GM21576 (cell line): ENCODE results near the gene MGLL.

ENCODE experiments used
- ATAC-seq: cut with Tn5 transposase; IDR thresholded peaks from one replicate; pipeline ENCODE4 v1.9.1; 2021; ENCODE audit warnings: mild to moderate bottlenecking, moderate library complexity; ENCODE audit not compliant: unreplicated experiment

The MGLL gene

DNA sequence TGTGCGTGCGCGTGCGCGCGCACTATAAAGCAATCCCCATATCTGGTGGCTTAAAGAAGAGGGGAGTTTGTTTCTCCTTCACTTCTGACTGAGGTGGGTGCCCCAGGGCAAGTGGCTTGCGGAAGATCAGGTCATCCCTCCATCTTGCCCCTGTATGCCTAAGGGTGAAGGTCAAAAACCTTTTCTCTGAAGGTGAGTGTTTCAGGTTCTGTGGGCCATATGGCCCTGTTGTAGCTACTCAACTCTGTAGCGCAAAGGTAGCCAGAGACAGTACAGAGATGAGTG is 144.1 kb downstream of the MGLL start:
- no peak for ATAC-seq

- no peak for ATAC-seq
Observed at GRCh38 chr3:127677541-127678314, 144.6 kb downstream of the MGLL start.

GRCh38 chr3:127676921-127677351 is 145.4 kb downstream of the MGLL start:
- no peak for ATAC-seq

- ATAC-seq = no peak
Observed at GRCh38 chr3:127676456-127676855, 145.9 kb downstream of the MGLL start.

DNA sequence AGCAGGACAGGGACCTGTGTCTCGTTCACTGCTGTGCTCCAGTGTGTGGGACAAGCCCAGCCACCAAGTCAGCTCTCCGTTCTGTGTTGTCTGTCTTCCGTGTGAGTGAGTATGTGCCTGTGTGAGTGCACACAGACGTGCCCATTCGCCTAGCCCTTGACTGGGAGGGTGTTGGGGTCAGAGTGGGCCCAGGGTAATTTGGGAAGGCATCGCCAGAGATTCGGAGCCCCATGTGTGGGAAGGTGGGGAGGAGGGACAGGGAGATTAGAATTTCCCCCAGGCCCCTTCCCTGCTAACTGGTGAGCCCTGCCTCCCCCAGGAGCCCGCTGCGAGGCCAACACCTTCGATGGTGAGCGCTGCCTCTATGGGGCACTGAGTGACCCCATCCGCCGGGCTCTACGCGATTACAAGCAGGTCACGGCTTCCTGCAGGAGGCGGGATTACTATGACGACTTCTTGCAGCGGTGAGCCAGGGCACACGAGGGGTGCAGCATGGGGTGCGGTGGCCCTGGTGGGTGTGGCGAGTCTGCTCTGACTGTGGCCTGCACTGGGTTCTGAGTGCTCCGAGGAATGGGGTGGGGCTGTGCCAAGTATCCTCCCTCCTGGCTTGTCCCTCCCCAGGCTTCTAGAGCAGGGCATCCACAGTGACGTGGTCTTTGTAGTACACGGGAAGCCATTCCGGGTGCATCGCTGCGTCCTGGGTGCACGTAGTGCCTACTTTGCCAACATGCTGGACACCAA is 146.5 kb downstream of the MGLL start:
- no peak for ATAC-seq

DNA sequence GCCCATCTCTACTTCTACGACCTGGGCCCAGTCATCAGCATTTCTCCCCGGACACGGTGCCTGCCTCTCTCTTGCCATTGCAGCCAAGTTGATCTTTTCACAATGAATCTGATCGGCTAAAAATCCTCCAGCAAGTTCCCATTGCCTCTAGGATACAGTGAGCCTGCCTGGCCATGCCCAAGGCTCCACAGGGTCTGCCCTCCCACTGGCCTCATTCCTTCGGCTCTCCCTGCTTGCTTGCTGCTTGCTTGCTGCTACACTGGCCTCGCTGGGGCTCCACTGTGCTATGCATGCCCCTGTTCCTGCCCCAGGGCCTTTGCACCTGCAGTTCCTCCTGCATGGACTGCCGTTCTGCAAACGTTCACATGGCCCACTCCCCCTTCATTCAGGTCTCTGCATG is 147.5 kb downstream of the MGLL start:
- no peak for ATAC-seq

GRCh38 chr3:127674101-127674721 is 148.1 kb downstream of the MGLL start:
- ATAC-seq = no peak

GRCh38 chr3:127673191-127674100 is 148.9 kb downstream of the MGLL start:
- ATAC-seq = peak; percentile 30

GRCh38 chr3:127672429-127673190 is 149.7 kb downstream of the MGLL start, which contains the start of gene ABTB1:
TSS of gene ABTB1 (plus strand) at chr3:127672952. CDS start at chr3:127673026, 74 bp downstream.
- ATAC-seq = peak; percentile 64

DNA sequence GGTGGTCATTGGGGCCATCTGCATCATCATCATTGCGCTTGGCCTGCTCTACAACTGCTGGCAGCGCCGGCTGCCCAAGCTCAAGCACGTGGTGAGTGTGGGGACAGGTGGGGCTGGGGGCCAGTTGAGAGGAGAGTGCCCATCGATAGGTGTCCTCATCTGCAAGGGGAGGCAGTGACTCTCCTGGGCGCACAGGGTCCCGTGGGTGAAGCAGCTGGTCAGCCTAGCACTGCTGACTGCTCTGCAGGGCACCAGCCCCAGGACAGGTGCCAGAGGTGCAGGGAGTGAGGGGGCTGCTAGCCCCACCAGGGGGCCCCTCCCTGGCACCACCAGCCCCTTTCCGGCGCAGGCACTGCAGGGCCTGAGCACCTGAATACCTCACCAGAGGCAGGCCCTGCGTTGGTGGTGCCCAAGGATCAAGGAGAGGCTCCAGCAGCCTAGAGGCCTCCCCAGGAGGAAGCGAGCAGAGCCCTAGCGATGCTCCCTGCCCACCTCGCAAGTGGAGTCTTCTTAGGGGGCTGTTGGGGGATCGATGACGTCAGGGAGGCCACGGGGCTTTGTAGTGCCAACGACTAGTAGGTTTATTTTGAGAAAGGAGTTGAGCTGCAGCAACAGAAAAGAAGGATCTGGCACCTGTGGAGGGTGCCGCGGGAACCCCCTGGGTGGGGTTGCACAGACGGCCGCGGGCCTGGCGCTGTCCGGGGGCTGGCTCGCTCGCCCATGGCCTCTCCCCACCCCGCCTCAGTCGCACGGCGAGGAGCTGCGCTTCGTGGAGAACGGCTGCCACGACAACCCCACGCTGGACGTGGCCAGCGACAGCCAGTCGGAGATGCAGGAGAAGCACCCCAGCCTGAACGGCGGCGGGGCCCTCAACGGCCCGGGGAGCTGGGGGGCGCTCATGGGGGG is 150.5 kb downstream of the MGLL start:
- peak; percentile 19 for ATAC-seq

DNA sequence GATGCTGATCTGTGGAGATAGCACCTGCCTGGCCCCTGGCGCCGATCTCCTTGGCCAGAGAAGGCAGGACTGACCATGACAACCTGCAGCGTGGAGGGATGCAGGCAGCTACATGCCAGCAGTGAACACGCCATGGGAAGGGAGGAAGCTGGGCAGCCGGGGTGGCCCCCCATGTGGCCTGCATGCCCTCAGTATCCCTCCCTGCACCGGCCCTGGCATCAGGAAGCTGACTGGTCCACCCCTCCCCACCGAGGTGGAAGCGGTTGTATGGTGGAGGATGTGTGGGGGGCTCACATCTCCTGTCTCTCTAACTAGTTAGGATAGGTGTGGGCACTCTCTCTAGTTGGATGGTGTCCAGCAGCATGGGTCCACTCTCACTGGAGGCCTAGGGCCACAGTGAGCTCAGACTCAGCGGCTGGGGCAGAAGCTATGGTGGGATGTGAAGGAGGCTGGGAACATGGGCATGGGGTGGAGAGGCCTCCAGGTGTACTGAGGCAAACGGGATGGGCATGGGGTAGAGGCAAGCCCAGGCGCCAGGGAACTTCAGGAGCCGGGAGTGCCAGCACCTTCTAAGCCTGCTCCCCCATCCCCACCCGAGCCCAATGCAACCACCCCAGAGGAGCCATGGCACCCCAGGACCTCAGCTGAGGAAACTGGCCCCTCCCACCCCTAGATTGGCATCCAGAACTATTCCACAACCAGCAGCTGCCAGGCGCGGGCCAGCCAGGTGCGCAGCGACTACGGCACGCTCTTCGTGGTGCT is 151.4 kb downstream of the MGLL start:
- ATAC-seq = no peak

DNA sequence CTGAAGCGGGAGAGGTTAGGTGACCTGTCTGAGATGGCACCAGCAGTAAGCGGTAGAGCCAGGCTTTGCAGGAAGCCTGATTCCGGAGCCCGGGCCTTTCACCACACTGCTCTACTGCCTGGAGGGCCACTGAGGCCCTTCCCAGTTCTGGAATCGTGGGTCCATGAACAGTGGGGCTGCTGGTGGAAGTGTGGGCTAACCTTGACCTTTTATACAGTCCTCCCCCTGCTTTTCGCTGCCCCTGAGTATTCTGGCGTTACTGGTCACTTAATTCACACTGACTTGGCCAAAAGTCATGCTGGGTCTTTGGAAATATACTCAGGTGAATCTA is 152.1 kb downstream of the MGLL start:
- ATAC-seq = no peak

DNA sequence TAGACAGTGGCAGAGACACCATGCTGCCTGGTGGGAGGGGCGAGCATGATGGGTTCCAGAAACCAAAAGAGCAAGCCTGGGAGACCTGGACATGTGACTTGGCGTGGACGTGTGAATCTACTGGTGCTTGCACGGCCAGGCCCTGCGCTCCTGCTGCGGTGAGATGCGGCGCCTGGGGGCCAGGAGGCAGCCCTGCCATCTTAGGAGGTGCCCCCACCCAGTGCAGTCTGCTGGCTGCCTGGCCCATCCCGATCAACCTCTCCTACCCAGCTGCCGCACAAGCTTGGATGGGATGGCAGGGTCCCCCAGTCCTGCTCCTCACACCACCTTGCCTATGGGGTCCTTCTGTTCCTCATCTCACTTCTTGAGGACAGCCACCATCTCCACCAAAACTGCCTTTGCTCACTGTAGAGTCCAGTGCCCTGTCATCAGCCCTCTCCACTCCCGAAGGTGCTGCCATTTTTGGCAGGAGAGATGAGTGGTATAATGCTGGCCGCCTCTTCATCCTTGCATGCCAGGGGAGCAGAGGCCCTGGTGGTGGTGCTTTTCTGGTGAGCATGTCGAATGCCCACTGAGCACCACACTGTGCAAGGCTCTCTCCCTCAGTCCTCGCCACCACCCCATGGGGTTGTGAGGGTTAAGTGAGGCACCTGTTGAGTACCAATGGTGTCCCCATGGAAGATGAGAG is 152.6 kb downstream of the MGLL start:
- no peak for ATAC-seq

- ATAC-seq = no peak
Observed at GRCh38 chr3:127668906-127669305, 153.4 kb downstream of the MGLL start.

DNA sequence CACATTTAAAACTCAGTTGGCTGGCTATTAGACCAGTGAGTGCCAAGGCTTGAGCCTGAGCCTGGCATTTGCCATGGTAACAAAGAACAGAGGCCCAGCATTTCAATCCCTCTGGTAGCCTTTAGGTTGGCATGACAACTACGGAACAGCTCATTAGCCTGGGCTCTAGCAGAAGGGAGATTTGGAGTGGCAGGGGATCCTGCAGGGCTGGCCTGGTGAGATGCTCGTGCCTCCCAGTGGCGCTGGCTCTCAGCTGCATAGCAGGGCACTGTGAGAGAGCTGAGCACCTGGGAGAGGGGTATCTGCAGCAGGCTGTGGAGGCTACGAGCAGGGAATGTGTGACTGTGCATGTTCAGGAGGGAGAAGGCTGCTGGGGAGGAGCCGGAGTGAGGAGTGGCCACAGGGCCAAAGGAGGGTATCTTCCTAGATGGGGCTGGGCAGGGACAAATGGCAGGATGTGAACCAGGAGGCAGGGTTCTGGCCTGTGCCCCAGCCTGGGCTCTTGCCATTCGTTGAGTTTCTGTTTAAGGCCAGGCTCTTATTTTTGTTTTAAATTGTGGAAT is 155.1 kb downstream of the MGLL start:
- ATAC-seq = no peak

DNA sequence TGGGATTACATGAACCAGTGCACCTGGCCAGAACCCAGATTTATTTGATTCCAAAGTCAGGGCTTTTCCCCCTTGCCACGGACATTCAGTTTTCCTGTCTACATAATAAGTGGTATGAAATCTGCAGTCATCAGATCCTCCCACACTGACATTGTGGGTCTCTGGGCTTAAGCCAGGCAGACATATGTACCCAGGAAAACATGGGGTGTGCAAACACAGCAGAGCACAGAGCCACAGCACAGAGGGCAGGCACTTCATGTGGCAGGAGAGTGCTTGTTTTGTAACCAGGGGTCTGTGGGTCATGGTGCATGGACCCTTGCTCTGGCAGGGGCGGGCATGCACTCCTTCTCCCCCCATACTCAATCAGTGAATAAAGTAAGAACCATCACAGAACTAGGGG is 155.6 kb downstream of the MGLL start:
- ATAC-seq = no peak

- no peak for ATAC-seq
Observed at GRCh38 chr3:127665586-127665985, 156.7 kb downstream of the MGLL start.

GRCh38 chr3:127665165-127665564 is 157.2 kb downstream of the MGLL start:
- ATAC-seq = no peak
